ENCODE data around the gene SIPA1L3.

The SIPA1L3 gene

GRCh38 chr19:38111898-38112297, 204.9 kb downstream of the SIPA1L3 start (continued):
- TF ChIP-seq, protein P1, sequence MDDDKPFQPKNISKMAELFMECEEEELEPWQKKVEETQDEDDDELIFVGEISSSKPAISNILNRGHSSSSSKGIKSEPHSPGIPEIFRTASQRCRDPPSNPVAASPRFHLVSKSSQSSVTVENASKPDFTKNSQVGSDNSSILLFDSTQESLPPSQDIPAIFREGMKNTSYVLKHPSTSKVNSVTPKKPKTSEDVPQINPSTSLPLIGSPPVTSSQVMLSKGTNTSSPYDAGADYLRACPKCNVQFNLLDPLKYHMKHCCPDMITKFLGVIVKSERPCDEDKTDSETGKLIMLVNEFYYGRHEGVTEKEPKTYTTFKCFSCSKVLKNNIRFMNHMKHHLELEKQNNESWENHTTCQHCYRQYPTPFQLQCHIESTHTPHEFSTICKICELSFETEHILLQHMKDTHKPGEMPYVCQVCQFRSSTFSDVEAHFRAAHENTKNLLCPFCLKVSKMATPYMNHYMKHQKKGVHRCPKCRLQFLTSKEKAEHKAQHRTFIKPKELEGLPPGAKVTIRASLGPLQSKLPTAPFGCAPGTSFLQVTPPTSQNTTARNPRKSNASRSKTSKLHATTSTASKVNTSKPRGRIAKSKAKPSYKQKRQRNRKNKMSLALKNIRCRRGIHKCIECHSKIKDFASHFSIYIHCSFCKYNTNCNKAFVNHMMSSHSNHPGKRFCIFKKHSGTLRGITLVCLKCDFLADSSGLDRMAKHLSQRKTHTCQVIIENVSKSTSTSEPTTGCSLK (tag by site-specific recombination; IDR thresholded peaks at IDR 0.05): 0 out of 2 replicates have a peak, but pooled peaks have one; percentile 81
- TF ChIP-seq, protein P2, sequence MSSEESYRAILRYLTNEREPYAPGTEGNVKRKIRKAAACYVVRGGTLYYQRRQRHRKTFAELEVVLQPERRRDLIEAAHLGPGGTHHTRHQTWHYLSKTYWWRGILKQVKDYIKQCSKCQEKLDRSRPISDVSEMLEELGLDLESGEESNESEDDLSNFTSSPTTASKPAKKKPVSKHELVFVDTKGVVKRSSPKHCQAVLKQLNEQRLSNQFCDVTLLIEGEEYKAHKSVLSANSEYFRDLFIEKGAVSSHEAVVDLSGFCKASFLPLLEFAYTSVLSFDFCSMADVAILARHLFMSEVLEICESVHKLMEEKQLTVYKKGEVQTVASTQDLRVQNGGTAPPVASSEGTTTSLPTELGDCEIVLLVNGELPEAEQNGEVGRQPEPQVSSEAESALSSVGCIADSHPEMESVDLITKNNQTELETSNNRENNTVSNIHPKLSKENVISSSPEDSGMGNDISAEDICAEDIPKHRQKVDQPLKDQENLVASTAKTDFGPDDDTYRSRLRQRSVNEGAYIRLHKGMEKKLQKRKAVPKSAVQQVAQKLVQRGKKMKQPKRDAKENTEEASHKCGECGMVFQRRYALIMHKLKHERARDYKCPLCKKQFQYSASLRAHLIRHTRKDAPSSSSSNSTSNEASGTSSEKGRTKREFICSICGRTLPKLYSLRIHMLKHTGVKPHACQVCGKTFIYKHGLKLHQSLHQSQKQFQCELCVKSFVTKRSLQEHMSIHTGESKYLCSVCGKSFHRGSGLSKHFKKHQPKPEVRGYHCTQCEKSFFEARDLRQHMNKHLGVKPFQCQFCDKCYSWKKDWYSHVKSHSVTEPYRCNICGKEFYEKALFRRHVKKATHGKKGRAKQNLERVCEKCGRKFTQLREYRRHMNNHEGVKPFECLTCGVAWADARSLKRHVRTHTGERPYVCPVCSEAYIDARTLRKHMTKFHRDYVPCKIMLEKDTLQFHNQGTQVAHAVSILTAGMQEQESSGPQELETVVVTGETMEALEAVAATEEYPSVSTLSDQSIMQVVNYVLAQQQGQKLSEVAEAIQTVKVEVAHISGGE (tag by site-specific recombination; conservative IDR thresholded peaks at IDR 0.05; ENCODE audit: low read depth): no peak
- TF ChIP-seq, protein P3, sequence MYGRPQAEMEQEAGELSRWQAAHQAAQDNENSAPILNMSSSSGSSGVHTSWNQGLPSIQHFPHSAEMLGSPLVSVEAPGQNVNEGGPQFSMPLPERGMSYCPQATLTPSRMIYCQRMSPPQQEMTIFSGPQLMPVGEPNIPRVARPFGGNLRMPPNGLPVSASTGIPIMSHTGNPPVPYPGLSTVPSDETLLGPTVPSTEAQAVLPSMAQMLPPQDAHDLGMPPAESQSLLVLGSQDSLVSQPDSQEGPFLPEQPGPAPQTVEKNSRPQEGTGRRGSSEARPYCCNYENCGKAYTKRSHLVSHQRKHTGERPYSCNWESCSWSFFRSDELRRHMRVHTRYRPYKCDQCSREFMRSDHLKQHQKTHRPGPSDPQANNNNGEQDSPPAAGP (tag by site-specific recombination; IDR thresholded peaks at IDR 0.05): no peak
- TF ChIP-seq, protein P4, sequence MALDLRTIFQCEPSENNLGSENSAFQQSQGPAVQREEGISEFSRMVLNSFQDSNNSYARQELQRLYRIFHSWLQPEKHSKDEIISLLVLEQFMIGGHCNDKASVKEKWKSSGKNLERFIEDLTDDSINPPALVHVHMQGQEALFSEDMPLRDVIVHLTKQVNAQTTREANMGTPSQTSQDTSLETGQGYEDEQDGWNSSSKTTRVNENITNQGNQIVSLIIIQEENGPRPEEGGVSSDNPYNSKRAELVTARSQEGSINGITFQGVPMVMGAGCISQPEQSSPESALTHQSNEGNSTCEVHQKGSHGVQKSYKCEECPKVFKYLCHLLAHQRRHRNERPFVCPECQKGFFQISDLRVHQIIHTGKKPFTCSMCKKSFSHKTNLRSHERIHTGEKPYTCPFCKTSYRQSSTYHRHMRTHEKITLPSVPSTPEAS (tag by site-specific recombination; IDR thresholded peaks at IDR 0.05): peak; percentile 100
- TF ChIP-seq ZNF114 (tag by site-specific recombination; IDR thresholded peaks at IDR 0.05): 0 out of 2 replicates have a peak, but pooled peaks have one; percentile 46
- TF ChIP-seq, protein P5, sequence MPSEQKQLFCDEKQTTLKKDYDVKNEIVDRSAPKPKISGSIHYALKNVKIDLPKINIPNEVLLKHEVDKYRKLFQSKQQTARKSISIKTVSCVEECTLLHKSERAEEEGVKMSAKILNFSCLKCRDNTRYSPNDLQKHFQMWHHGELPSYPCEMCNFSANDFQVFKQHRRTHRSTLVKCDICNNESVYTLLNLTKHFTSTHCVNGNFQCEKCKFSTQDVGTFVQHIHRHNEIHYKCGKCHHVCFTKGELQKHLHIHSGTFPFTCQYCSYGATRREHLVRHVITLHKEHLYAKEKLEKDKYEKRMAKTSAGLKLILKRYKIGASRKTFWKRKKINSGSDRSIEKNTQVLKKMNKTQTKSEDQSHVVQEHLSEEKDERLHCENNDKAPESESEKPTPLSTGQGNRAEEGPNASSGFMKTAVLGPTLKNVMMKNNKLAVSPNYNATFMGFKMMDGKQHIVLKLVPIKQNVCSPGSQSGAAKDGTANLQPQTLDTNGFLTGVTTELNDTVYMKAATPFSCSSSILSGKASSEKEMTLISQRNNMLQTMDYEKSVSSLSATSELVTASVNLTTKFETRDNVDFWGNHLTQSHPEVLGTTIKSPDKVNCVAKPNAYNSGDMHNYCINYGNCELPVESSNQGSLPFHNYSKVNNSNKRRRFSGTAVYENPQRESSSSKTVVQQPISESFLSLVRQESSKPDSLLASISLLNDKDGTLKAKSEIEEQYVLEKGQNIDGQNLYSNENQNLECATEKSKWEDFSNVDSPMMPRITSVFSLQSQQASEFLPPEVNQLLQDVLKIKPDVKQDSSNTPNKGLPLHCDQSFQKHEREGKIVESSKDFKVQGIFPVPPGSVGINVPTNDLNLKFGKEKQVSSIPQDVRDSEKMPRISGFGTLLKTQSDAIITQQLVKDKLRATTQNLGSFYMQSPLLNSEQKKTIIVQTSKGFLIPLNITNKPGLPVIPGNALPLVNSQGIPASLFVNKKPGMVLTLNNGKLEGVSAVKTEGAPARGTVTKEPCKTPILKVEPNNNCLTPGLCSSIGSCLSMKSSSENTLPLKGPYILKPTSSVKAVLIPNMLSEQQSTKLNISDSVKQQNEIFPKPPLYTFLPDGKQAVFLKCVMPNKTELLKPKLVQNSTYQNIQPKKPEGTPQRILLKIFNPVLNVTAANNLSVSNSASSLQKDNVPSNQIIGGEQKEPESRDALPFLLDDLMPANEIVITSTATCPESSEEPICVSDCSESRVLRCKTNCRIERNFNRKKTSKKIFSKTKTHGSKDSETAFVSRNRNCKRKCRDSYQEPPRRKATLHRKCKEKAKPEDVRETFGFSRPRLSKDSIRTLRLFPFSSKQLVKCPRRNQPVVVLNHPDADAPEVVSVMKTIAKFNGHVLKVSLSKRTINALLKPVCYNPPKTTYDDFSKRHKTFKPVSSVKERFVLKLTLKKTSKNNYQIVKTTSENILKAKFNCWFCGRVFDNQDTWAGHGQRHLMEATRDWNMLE (tag by site-specific recombination; conservative IDR thresholded peaks at IDR 0.05; ENCODE audit: low read depth): no peak

DNA sequence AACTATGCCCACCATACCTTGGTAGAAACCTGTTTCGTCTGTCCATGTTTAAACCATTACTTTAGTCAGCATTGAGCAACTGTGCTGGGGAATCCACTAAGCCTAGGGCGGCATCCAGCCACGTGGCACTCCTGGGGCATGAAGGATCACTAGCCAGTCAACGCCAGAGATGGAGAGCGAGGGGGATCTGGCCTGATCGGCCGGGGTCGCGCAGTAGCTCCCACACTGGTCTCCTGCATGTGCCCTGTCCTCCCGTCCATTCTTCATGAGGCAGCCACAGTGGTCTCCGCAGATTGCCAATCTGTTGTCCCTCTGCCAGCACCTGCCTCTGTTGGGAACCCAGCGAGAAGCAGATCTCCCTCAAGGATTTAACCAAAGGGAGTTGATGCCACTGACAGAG, 207.6 kb downstream of the SIPA1L3 start:
- Histone ChIP-seq H3K36me3 (ENCODE audit: control insufficient read depth in 2 of 2, insufficient read depth in 1 of 2, low read length in 2 of 2) (peaks cover 18 to 53% of the 10 kb centered on the region in 2 experiments), H3K4me3 (ENCODE audit: low read depth, low read length) (no peak overlapping the region), H3K27ac (ENCODE audit: extremely low read depth, low read depth, low read length) (no peak overlapping the region), H3K4me1 (ENCODE audit: control insufficient read depth, insufficient read depth, low read length) (no peaks in the 10 kb centered on the region), H3K9me3 (ENCODE audit: control insufficient read depth, insufficient read depth, low read depth, low read length) (no peaks in the 10 kb centered on the region)
- CTCF ChIA-PET: interaction anchor here (0.7 to 1.6 kb wide), 6 partner anchors 20 to 212 kb away, joined by 3 to 8 read pairs (median 4); no protein-coding TSS in a partner anchor
- POLR2A ChIA-PET: no interaction called here
- TF ChIP-seq ZNF184 (tag by site-specific recombination; IDR thresholded peaks at IDR 0.05) (no peak), ZNF404 (tag by site-specific recombination; IDR thresholded peaks at IDR 0.05) (no peak), INSM2 (tag by site-specific recombination; IDR thresholded peaks at IDR 0.05) (no peak), ZBTB8A (tag by site-specific recombination; IDR thresholded peaks at IDR 0.05) (no peak)
- TF ChIP-seq, protein P6, sequence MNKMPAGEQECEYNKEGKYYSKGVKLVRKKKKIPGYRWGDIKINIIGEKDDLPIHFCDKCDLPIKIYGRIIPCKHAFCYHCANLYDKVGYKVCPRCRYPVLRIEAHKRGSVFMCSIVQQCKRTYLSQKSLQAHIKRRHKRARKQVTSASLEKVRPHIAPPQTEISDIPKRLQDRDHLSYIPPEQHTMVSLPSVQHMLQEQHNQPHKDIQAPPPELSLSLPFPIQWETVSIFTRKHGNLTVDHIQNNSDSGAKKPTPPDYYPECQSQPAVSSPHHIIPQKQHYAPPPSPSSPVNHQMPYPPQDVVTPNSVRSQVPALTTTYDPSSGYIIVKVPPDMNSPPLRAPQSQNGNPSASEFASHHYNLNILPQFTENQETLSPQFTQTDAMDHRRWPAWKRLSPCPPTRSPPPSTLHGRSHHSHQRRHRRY (tag by site-specific recombination; IDR thresholded peaks at IDR 0.05): no peak
- TF ChIP-seq, protein P4 (tag by site-specific recombination; IDR thresholded peaks at IDR 0.05): no peak
